HG03108 (cell line): ENCODE results near the gene HTT.

Experiments used
- ATAC-seq: cut with Tn5 transposase; IDR thresholded peaks from one replicate; pipeline ENCODE4 v1.9.1; 2021; ENCODE audit warnings: moderate library complexity; ENCODE audit not compliant: unreplicated experiment

HTT gene

DNA sequence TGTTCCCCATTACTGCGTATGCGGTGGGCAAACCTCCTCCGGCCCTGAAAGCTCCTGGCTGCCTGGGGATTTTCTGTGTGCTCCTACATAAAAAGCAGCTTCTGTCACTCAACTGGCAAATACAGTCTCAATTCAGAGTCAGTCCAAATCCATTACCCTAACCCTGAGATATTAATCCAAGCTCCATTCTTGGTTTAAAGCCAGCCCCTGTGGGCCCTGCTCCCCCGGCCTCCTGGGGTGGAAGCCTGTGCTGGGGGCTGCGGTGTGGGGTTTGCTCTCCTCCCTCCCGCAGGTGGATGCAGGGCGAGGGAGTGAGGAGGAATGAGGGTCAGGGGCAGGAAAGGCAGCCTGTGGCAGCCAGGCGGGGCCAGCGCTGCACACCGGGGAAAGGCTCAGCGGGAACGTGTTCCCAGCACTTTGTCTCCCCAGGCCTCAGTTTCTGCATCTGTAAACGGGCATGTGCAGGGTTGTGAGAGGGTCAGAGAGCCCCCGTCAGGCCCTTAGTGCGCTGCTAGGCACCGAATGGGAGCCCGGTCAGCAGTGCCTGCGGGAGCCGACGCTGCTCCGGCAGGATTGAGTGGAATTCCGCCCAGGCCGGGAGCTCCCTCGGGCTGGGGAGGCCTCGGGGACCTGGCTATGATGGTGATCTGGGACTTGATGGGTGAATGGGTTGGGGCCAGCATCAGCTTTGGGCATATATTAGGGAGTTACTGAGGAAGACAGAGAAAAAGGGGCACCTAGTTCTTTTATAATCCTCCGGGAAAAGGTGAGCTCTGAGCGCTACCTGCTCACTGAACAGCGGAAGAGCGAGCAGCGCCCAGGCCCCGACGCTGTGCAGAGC lies 212.1 kb downstream of the HTT start:
- ATAC-seq: no peak

DNA sequence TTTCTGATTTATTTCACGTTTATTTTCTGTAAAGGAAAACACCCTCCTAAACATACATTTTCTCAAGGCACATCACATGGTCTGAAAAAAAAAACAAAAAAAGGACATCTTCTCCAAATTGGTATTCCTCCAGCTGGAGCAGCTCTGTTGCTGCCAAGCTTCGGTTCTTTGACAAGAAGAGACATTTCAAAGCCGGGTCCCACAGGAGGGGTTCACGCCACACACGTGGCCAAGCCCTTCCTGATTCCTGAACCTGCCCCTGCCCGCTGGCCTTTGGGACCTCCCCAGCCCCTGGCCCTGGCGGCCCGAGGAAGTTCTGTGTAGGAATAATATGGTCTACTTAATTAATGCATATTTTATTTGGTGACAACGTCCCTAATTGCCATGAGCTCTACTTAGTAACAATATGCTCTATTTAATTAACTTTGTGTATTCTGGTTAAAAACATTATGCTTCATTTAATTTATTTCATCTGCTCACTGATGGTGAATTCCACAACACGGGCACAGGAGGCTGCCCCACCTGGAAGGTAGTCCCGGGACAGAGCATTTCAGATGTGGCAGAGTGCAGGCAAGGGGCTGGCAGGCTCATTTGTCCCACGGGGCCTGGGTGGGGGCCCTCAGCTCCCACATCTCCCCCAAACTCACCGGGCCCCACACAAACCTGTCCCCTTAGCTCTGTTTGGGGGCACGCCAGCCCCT lies 212.9 kb downstream of the HTT start:
- no peak for ATAC-seq

DNA sequence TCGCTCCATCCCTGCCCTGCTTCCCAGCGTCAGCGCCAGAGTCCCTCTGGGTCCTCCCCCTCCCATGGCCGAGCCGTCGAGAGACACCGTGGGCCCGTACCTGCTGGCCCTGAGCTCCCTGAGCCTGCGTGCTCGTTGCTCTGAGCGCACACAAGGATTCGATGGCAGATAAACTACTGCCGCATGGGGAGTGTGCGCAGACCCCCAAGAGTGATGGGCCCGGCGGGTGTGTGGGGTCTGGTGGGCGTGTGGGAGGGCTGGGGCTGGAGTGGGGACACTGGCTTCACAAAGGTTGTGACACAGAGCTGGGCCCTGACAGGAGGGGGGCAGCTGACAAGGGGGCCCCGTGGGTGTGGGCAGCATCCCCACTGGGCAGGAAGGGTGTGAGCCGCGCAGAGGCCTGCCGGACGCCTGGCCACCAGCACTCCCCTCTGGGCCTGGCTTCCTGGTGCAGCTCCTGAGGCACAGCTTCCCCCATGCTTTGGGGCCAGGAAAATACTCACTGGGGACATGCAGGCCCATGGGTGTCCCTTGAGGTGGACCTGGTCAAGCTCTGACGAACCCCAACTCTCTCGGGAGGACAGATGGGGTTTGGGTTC lies 213.6 kb downstream of the HTT start:
- ATAC-seq: no peak

DNA sequence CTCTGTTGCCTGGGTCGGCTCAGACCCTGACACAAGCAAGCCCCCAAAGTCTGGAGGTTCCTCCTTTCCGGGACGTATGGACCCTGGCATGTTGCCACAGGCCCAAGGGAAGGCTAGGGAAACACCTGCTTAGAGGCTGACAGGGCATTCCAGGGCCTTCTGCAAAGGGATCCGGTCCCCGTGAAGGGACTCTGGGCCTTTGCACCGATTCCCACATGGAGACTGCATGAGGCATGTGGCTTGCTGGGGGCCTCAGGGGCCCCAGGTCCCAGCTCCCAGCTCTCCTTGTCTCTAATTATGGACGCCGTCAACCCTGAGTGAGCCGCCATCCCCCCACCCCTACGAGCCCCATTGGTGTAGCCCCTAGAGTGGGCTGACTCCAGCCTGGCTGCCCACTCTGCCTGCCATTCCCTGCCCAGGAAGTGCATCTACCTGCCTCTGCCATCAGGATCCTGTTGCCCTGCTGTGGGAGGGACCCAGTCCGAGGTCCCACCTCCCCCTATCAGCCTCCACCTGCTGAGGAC lies 214.2 kb downstream of the HTT start:
- ATAC-seq: no peak

DNA sequence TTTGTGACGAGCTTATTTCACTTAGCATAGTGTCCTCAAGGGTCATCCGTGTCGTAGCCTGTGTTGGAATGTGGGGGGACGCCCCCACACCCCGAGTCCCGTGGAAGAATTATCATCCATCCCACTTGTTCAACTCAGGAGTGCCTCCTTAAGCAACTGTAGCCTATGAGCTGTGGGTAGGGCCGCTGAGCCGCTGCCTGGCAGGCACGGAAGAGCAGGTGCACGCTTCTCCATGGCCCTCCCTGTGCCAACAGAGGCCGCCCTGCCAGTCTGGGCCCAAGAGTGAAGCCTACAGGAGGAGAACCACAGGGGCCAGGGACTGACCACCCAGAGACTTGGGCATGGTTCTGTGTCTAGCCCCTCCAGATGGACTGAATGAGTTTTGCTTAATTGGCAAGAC lies 216.0 kb downstream of the HTT start:
- no peak for ATAC-seq

DNA sequence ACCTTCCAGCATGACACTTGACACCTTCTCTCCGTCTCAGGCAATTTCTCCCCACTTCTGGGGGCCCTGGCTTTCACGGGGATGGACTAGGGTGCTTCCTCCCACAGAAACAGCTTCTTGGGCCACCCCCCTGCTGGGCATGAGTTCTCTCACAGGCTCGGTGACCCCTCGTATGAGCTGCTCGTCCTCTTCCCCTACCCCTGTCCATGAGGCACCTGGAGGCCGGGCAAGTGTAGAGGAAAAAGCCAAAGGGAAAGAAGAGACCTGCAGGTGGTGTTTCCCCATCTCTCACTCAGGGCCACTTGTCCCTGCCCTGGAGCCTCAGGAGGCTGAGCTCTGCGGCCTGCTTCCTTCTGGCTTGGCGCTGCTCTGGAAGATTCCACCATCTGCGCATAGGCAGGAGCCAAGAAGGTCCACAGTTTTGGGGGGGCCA lies 216.4 kb downstream of the HTT start:
- ATAC-seq: no peak

DNA sequence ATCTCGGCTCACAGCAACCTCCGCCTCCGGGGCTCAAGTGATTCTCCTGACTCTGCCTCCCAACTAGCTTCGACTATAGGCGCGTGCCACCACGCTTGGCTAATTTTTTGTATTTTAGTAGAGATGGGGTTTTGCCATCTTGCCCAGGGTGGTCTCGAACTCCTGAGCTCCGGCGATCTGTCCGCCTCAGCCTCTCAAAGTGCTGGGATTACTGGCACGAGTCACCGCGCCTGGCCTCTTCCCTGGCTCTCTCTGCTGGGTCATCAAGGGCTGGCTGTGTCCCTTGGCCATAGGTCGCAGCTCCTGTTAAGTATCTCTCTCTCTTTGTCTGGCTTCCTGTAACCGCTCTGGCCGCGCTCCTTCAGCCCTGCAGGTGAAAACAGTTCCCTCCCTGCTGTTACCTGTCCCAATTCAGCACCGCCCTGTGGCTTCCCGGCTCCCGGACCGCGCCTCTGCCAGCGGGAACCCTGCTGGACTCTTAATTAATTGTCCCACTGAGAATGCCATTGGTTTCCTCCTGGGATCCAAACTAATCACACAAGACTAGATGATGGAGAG lies 217.0 kb downstream of the HTT start:
- no peak for ATAC-seq

DNA sequence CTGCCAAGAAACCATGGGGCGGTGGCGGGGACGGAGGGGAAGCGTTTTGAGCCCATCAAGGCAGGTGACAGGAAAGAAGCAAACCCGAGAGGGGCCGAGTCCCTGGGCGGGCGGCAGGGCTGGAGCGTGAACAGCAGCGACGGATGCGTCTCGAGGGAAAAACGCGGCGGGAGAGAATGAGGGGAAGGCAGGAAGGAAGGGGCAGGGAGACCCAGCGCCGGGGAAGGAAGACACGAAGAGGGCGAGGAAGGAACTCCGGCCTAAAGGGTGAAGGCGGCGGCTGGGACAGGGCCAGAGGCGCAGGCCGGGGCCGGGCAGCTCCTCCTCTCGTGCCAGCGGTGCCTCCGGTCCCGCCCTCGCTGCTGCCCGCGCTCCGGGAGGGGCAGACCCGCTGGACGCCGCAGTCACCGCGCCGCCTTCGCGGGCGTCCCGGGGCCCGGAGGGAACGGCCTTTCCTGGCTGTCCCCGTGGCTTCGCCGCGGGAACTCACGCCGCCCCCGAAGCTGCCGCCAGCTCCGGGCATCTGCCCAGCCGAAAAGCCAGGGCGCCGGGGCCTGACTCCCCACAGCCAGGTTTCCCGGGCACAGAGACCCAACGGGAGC lies 217.6 kb downstream of the HTT start:
- ATAC-seq: peak; percentile 4

DNA sequence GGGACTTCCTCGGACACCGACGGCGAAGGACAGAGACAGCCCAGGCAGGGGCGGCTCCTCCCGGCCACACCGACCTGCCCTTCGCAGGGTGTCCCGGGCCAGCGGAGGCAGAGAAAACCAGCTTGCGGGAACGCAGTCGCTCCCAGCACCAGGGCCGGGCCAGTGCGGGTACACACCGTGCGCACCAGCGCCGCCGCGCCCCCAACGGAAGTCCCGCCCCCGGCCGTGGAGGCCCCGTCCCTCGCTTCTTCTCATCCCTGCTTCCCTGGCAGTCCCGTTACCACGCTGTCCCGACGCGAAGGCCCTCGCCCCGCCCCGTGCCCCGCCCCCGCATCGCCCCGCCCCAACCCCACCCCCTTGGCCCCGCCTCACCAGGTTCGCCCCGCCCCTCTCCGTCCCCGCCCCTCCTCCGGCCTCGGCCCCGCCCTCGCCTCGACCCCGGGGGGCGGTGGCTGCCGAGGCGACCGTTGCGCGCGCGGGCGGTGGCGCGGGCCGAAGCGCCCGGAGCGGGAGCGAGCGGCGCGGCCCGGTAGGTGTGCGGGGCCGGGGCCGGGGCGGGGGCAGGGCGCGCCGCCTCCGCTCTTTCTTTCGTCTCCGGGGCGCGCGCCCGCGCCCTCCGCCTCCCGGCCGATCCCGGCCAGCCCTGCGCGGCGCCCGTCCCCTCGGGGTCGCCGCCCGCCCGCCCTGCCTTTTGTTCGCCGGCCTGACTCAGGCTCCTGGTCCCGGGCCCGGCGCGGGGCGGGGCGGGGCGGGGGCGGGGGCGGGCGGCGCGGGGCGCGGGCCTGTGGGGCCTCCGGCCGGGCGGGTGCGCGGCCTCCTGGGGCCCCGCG lies 218.3 kb downstream of the HTT start, which contains the start of gene RGS12:
TSS of gene RGS12 (plus strand) at position 451 of the 830 bp plus-strand sequence. CDS start 23,150 bp downstream, outside the sequence.
- peak; percentile 84 for ATAC-seq
